Stomach (tissue), 4 donors: Measurements from ENCODE around the gene USP7.

Experiments used
- CTCF ChIP-seq, 7 experiments: fragments of 450-650 bp in 4 of 7; fragments of 200-600 bp in 3 of 7; sonication (generic) in 3 of 7; IDR thresholded peaks; one replicate each; pipeline ENCODE4 v1.5.1; 2016 to 2019; ENCODE audit warnings: antibody characterized with exemption in 7 of 7, control low read depth in 2 of 7, mild to moderate bottlenecking in 1 of 7
- POLR2A ChIP-seq, 4 donors: fragments of 450-650 bp; IDR thresholded peaks; one replicate each; pipeline ENCODE4 v1.6.1; 2016; ENCODE audit warnings: antibody characterized with exemption in 4 of 4, control low read depth in 2 of 4, mild to moderate bottlenecking in 1 of 4, moderate library complexity in 1 of 4
- POLR2AphosphoS5 ChIP-seq, 3 donors: sonication (generic); formaldehyde crosslinking; IDR thresholded peaks; one replicate each; pipeline ENCODE4 v1.6.1; 2016; ENCODE audit warnings: antibody characterized with exemption in 3 of 3

- TF ChIP-seq CTCF (IDR thresholded peaks at IDR 0.05) = no peak
- no peak for TF ChIP-seq POLR2A (IDR thresholded peaks at IDR 0.05)
- no peak for TF ChIP-seq POLR2AphosphoS5 (IDR thresholded peaks at IDR 0.05)
These were observed 10.6 kb downstream of the USP7 start for GRCh38 chr16:8953064-8953463.
